Activated naive CD4-positive, alpha-beta T cell treated with anti-CD3 and anti-CD28 coated beads for 36 hours (primary cell): ENCODE data around the gene GAMT. TPM values are rescaled to one million over a fixed set of nuclear protein-coding genes. Genes with fewer than 3 reads are reported as not detected.
A peak's percentile ranks its signal among the peaks of the same experiment; 100 is the strongest.

Experiments used
- CTCF ChIA-PET: fragments of 350-600 bp; sonication (Branson Sonifier 250); formaldehyde crosslinking; loops from one replicate; lab custom pipeline; 2021; ENCODE audit warnings: antibody characterized with exemption; lab: Charles Lee
- DNase-seq: peaks from one replicate; pipeline ENCODE4 v3.0.0-alpha.2; 2020
- H3K27ac Mint-ChIP-seq: one replicate; pipeline ENCODE4 v1.8.0; 2021; ENCODE audit warnings: mild to moderate bottlenecking, mixed read lengths
- H3K27me3 Mint-ChIP-seq: one replicate; pipeline ENCODE4 v1.8.0; 2021; ENCODE audit warnings: low read depth, mixed read lengths
- H3K36me3 Mint-ChIP-seq: one replicate; pipeline ENCODE4 v1.8.0; 2021; ENCODE audit warnings: low read depth, mixed read lengths
- H3K4me1 Mint-ChIP-seq: one replicate; pipeline ENCODE4 v1.8.0; 2021; ENCODE audit warnings: low read depth, mixed read lengths
- H3K4me3 Mint-ChIP-seq: one replicate; pipeline ENCODE4 v1.8.0; 2021; ENCODE audit warnings: mild to moderate bottlenecking, moderate library complexity, mixed read lengths
- H3K9me3 Mint-ChIP-seq: one replicate; pipeline ENCODE4 v1.8.0; 2021; ENCODE audit warnings: mixed read lengths
- intact Hi-C: fragments of 100-400 bp; cut with micrococcal nuclease; formaldehyde crosslinking; loops from one replicate; pipeline ENCODE4 v1.15.1; 2023
- total RNA-seq, 2 experiments: library from RNA; stranded (reverse); gene quantifications; one replicate each; pipeline ENCODE4 v1.2.3, GENCODE V29; 2021

GAMT gene
- total RNA-seq, 2 experiments from 2014 or later = 23.5 to 25.0 TPM

DNA sequence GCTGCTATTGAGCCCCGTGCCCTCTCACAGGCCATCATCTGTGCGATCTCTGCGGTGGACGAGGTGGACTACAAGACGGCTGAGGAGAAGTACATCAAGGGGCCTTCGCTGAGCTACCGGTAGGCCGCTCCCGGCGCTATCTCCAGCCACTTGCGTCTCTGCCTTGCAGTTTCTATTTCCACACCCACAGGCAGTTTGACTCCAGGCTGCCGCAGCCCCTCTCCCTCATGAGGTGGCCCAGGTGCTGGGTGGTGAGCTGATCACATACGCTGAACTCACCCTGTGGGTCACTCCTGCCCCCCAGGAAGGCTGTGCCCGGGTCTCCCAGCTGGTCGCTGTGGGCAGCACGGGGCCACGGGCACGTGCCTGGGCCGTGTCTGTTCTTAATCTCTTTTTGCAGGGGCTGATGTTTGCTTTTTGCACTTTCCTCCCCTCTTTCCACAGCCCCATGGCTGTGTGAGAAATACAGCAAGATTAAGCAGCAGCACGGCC, 28.3 kb downstream of the GAMT start:
- CTCF ChIA-PET = interaction anchor here (0.9 to 2.4 kb wide), 2 partner anchors 9 to 58 kb away, joined by 3 to 8 read pairs; no protein-coding TSS in a partner anchor
- no peaks in the 10 kb centered on the region for H3K9me3 Mint-ChIP-seq

GRCh38 chr19:1370579-1371361, 30.6 kb downstream of the GAMT start:
- Mint-ChIP-seq H3K9me3 (no peaks in the 10 kb centered on the region), H3K4me1 (no peaks in the 10 kb centered on the region), H3K36me3 (peaks cover 8% of the 10 kb centered on the region), H3K27me3 (no peaks in the 10 kb centered on the region), H3K4me3 (no peak overlapping the region), H3K27ac (no peak overlapping the region)
- intact Hi-C loops = no loop called here
- no peak for DNase-seq
- CTCF ChIA-PET = interaction anchor here (0.6 kb wide), 1 partner anchor 150 kb away, joined by 5 read pairs; no protein-coding TSS in a partner anchor

More for the DNA sequence above, 28.3 kb downstream of the GAMT start:
- no peak for DNase-seq
- H3K27ac Mint-ChIP-seq = no peak overlapping the region
- intact Hi-C loops = no loop called here
- H3K4me1 Mint-ChIP-seq = no peaks in the 10 kb centered on the region
- H3K36me3 Mint-ChIP-seq = peaks cover 12% of the 10 kb centered on the region
- no peak overlapping the region for H3K4me3 Mint-ChIP-seq
- H3K27me3 Mint-ChIP-seq = no peaks in the 10 kb centered on the region

GRCh38 chr19:1369214-1369805, 32.0 kb downstream of the GAMT start:
- intact Hi-C loops = no loop called here
- CTCF ChIA-PET = no interaction called here
- Mint-ChIP-seq H3K9me3 (no peaks in the 10 kb centered on the region), H3K36me3 (peaks cover 12% of the 10 kb centered on the region), H3K27ac (no peak overlapping the region), H3K4me1 (peaks cover 2% of the 10 kb centered on the region), H3K4me3 (no peak overlapping the region), H3K27me3 (no peaks in the 10 kb centered on the region)
- DNase-seq = no peak

DNA sequence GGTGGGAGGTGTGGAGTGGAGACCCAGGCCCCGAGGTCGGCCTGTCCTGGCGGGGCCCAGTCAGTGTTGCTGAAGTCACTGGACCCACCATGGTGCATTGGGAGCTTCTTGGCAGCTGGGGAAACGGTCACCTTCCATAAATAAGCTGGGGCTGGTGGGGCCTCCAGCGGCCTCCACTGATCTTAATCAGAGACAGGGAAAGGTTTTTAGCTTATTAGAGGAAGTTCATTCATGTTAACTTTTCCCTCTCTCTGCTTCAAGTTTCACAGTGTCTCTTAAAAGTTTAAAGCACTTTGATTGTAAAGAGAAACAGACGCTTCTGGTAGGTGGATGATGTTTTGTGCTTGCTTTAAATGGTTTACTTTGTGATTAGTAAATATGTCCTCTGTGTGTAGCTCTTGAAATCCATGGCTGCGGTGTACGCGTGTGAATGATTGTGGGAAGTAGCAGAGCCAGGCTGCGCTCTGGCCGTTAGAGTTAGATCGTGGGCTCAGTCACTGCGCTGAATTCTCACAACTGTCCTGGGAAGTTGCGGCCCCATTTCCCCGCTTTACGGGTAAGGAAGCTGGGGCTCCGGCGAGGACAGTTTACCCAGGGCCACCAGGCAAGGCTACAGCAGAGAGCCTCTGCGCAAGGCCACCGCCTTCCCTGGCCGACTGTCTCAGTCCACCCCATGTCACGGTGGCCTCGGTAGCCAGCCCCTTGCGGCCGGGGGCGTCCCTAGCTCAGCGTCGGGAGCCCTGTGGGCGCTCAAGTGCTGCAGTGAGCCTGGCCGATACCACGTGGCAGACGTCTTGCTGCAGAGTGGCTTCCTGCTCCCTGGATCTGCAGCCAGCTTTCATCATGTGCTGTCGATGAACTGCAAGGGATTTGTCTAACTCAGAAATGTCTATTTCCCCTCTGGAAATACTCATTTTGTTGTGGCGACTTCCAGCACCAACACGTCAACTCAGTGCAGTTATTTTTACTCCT, 34.2 kb downstream of the GAMT start:
- no peak overlapping the region for H3K4me3 Mint-ChIP-seq
- CTCF ChIA-PET = interaction anchor here (0.6 to 1.1 kb wide), 2 partner anchors 123 to 147 kb away, joined by 3 to 4 read pairs; no protein-coding TSS in a partner anchor
- intact Hi-C loops = no loop called here
- H3K27me3 Mint-ChIP-seq = no peaks in the 10 kb centered on the region
- H3K27ac Mint-ChIP-seq = no peak overlapping the region
- no peak for DNase-seq
- peaks cover 20% of the 10 kb centered on the region for H3K36me3 Mint-ChIP-seq
- no peaks in the 10 kb centered on the region for H3K9me3 Mint-ChIP-seq
- peaks cover 21% of the 10 kb centered on the region for H3K4me1 Mint-ChIP-seq

DNA sequence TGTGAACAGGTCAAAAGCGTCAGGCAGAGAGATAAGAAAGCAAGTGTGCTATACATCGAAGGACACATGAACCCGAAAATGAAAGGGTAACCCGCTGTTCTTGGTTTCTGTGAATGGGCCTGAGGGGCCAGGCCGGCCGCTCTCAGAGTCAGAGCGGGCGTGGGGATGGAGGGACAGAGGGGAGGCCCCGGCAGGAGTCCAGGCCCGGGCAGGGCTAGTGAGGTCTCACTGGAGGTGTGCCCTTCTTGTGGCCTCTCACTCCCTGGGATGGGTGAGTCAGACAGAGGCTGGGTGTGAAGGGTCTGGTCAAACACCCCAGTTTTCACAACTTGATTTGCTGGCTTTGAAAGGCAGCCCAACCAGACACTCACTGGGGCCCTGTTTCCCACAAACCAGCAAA, 35.0 kb downstream of the GAMT start:
- Mint-ChIP-seq H3K27me3 (no peaks in the 10 kb centered on the region), H3K4me3 (no peak overlapping the region), H3K36me3 (peaks cover 23% of the 10 kb centered on the region), H3K9me3 (no peaks in the 10 kb centered on the region), H3K27ac (no peak overlapping the region), H3K4me1 (peaks cover 28% of the 10 kb centered on the region)
- DNase-seq = no peak
- intact Hi-C loops = no loop called here
- CTCF ChIA-PET = no interaction called here

DNA sequence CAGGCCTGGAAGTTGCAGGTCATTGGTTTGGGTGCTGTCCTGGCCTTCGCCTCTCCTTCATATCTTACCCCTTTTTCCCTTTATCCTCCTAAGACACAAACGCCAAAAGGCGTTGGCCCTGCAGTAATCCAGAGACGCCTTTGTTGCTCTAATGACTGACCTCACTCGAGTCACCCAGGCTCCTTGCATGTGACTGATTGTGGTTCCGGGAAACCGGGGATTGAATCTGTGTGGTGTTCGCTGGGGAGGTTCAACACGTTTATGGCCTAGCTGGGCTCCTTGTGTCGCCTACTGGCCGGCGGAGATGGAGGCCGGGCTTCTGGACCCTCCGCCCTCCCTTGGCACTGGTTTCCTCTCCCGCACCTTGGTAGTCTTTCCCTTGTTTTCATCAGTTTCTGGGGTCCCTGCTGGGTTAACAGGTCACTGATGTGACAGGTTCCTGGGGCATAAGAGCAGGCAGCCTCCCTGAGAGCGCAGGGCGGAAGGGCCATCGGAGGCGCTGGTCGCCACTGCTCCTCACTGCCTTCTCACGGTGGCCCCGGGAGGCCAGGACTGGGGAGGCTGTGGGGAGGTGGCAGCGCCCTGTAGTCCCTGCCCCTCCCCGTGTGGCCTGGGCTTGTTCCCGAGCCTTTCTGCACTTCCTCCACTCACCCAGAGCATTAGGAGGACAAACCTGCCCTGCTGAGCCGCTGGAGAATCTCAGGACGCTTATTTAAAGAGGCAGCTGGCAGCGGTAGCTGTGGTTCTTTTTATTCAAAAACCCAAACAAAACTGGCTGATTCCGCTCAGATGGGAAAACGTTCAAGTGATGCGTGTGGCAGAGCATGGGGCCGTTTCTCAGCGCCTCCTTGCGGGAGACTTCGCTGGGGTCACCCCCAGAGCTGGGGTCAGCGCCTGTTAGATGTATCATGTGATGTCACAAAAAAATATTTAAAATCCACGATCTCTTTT, 35.7 kb downstream of the GAMT start:
- Mint-ChIP-seq H3K4me1 (peaks cover 28% of the 10 kb centered on the region), H3K27me3 (no peaks in the 10 kb centered on the region), H3K4me3 (no peak overlapping the region), H3K27ac (no peak overlapping the region), H3K36me3 (peaks cover 23% of the 10 kb centered on the region), H3K9me3 (no peaks in the 10 kb centered on the region)
- intact Hi-C loops = no loop called here
- CTCF ChIA-PET = no interaction called here
- DNase-seq = no peak

- no peaks in the 10 kb centered on the region for H3K27me3 Mint-ChIP-seq
- H3K36me3 Mint-ChIP-seq = peaks cover 26% of the 10 kb centered on the region
- H3K4me1 Mint-ChIP-seq = peaks cover 28% of the 10 kb centered on the region
- H3K4me3 Mint-ChIP-seq = no peak overlapping the region
- no peaks in the 10 kb centered on the region for H3K9me3 Mint-ChIP-seq
- no peak overlapping the region for H3K27ac Mint-ChIP-seq
- CTCF ChIA-PET = interaction anchor here (0.7 to 1.0 kb wide), 2 partner anchors 8 to 47 kb away, joined by 3 to 5 read pairs; no protein-coding TSS in a partner anchor
- intact Hi-C loops = no loop called here
- no peak for DNase-seq
Observed at GRCh38 chr19:1364070-1364704, 37.2 kb downstream of the GAMT start.

- Mint-ChIP-seq H3K9me3 (no peaks in the 10 kb centered on the region), H3K4me3 (no peak overlapping the region), H3K27me3 (no peaks in the 10 kb centered on the region), H3K36me3 (peaks cover 26% of the 10 kb centered on the region), H3K27ac (no peak overlapping the region), H3K4me1 (peaks cover 28% of the 10 kb centered on the region)
- peak; percentile 31 for DNase-seq
- intact Hi-C loops = no loop called here
- CTCF ChIA-PET = interaction anchor here (0.7 to 1.0 kb wide), 2 partner anchors 9 to 46 kb away, joined by 3 to 5 read pairs; no protein-coding TSS in a partner anchor
Observed at GRCh38 chr19:1363599-1363998, 37.7 kb downstream of the GAMT start.

DNA sequence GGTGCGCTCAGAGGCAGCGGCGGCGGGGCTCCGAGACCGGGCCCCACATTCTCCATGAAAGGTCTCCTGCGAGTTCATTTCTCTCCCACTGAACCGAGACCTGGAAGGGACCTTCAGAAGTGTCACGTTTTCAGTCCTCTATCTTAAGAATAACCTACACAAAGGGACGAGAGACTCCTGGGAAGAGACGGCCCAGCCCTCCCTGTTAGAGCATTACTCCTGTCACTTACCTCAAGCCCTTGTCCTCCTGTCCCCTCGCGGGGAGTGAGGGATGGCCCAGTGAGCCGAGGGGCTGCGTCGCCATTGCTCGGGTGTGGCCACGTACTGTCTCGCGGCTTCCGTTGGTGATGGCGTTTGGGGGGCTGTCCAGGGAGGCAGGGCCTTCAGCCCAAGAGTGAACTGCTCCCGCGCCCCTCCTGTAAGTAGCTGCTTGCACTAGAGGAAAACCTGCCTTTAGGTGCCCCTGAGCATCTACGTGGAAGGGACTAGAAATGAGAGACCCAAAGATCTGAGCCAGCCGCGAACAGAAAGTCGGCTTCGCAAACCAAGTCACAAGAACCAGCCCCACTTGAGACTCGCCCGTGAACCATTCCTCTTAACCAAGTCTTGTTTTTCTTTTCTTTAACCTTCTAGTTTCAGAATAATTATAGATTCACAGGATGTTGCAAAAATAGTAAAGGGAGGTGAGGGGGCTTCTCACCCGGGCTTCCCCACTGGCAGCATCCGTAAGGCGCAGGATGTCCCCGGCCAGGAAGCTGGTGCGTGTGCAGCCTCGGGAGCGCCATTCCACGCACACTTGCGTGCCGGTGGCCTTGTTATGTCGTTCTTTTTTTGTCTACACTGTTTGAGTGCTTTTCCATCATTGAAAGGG, 38.7 kb downstream of the GAMT start:
- DNase-seq = no peak
- H3K27ac Mint-ChIP-seq = no peak overlapping the region

DNA sequence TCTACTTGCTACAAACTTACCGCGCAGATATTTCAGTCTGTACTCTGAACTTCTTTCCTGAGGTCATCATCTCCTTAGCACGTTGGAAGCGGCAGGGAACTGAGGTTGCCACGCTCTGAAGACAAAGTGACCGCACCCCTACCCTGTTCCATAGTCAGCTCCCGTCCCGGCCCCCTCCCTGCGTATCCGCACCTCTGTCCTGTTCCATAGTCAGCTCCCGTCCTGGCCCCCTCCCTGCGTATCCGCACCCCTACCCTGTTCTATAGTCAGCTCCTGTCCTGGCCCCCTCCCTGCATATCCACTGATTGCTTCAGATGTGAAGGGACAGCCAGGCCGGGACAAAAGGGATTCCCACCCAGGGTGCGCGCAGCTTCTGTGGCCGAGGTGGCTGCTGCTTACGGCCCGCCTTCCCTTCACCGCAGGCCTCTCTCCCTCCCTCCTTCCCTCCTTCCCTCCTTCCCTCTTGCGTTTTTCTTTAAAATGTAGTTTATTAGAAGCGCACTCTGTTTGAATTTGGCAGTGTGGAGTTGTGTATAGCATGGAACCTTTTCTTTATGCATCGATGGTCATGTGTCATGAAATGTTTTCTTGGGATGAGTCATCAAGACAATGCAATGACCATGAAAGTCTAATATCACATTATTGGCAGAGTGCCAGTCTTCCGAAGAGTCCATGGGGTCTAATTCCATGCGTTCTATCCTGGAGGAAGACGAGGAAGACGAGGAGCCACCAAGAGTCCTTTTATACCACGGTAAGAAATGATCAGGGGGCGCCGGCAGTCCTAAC, 39.5 kb downstream of the GAMT start:
- H3K4me1 Mint-ChIP-seq = peaks cover 31% of the 10 kb centered on the region
- CTCF ChIA-PET = no interaction called here
- H3K27ac Mint-ChIP-seq = no peak overlapping the region
- H3K36me3 Mint-ChIP-seq = peaks cover 39% of the 10 kb centered on the region
- no peak for DNase-seq
- H3K9me3 Mint-ChIP-seq = no peaks in the 10 kb centered on the region
- intact Hi-C loops = no loop called here
- no peaks in the 10 kb centered on the region for H3K27me3 Mint-ChIP-seq
- H3K4me3 Mint-ChIP-seq = no peak overlapping the region

More for the DNA sequence above, 38.7 kb downstream of the GAMT start:
- Mint-ChIP-seq H3K4me3 (no peak overlapping the region), H3K9me3 (no peaks in the 10 kb centered on the region), H3K4me1 (peaks cover 28% of the 10 kb centered on the region), H3K27me3 (no peaks in the 10 kb centered on the region), H3K36me3 (peaks cover 35% of the 10 kb centered on the region)
- intact Hi-C loops = no loop called here
- CTCF ChIA-PET = no interaction called here
